NCI-H2107 treated with DMSO at 0.1 percent for 48 hours (cell line): ENCODE measurements around the gene TUSC1.
A peak's percentile ranks its signal among the peaks of the same experiment; 100 is the strongest.
"Not testable (repeated sequence)": the region's sequence is repeated elsewhere in the genome, so short reads cannot be mapped to it uniquely, and the experiment has no call there.

Experiments used
- DNase-seq: peaks from one replicate; lab custom pipeline; 2025; ENCODE audit not compliant: unreplicated experiment; lab: John Stamatoyannopoulos, UW

Gene TUSC1

GRCh38 chr9:25678147-25678666 lies at the start of gene TUSC1:
TUSC1 (minus strand) TSS chr9:25678444; CDS start chr9:25678312, 132 bp downstream.
- DNase-seq, result peak; percentile 13

- no peak for DNase-seq
These were observed 48.7 kb upstream of the TUSC1 start for GRCh38 chr9:25726871-25727410.

- DNase-seq, result no peak
These were observed 46.2 kb upstream of the TUSC1 start for GRCh38 chr9:25724424-25724823.

GRCh38 chr9:25716220-25716872 lies 38.1 kb upstream of the TUSC1 start:
- DNase-seq, result no peak

- DNase-seq, result no peak
These were observed 31.7 kb upstream of the TUSC1 start for GRCh38 chr9:25709941-25710340.

- DNase-seq, result no peak
These were observed 26.6 kb upstream of the TUSC1 start for GRCh38 chr9:25704800-25705199.

GRCh38 chr9:25703701-25704357 lies 25.6 kb upstream of the TUSC1 start:
- DNase-seq, result no peak

- DNase-seq, result no peak
These were observed 24.3 kb upstream of the TUSC1 start for GRCh38 chr9:25702536-25702935.

GRCh38 chr9:25700899-25701298 lies 22.7 kb upstream of the TUSC1 start:
- DNase-seq, result not testable (repeated sequence)

GRCh38 chr9:25700430-25700829 lies 22.2 kb upstream of the TUSC1 start:
- DNase-seq, result no peak

- no peak for DNase-seq
These were observed 13.5 kb upstream of the TUSC1 start for GRCh38 chr9:25691786-25692185.

GRCh38 chr9:25684321-25684720 lies 6.1 kb upstream of the TUSC1 start:
- no peak for DNase-seq

- no peak for DNase-seq
These were observed 3.0 kb upstream of the TUSC1 start for GRCh38 chr9:25681266-25681665.

GRCh38 chr9:25678846-25679360 lies 659 bp upstream of the TUSC1 start:
- no peak for DNase-seq

- peak; percentile 18 for DNase-seq
These were observed 720 bp downstream of the TUSC1 start for GRCh38 chr9:25677301-25678146.

- not testable (repeated sequence) for DNase-seq
These were observed 2.4 kb downstream of the TUSC1 start for GRCh38 chr9:25675858-25676257.

- no peak for DNase-seq
These were observed 19.7 kb downstream of the TUSC1 start for GRCh38 chr9:25658571-25658970.

GRCh38 chr9:25654417-25654816 lies 23.8 kb downstream of the TUSC1 start:
- no peak for DNase-seq

GRCh38 chr9:25648116-25648515 lies 30.1 kb downstream of the TUSC1 start:
- DNase-seq, result no peak

GRCh38 chr9:25636026-25636425 lies 42.2 kb downstream of the TUSC1 start:
- no peak for DNase-seq

GRCh38 chr9:25629231-25629630 lies 49.0 kb downstream of the TUSC1 start:
- no peak for DNase-seq
